Muscle of back (tissue), 13 donors: ENCODE results near the gene SLAMF7. TPM values are rescaled to one million over a fixed set of nuclear protein-coding genes. Genes with fewer than 3 reads are reported as not detected.
"Not testable (repeated sequence)": the region's sequence is repeated elsewhere in the genome, so short reads cannot be mapped to it uniquely, and the experiment has no call there.

Experiments
- DNase-seq, 3 donors: peaks; one replicate each; pipeline versions ENCODE4 v3.0.0 to v3.0.0-alpha.2; 2013
- long read RNA-seq, 9 donors: transcript quantifications; one replicate each; lab custom pipeline, GENCODE V29; 2026
- polyA plus RNA-seq, 10 donors: library from polyadenylated mRNA; unstranded; fragments of 120-200 nt; gene quantifications; one replicate each; pipeline ENCODE4 v1.2.1, GENCODE V29; 2013; ENCODE audit not compliant: insufficient read length in 10 of 10

The SLAMF7 gene
- polyA plus RNA-seq, result under 1 TPM; 0.09 to 0.84 (median 0.38) TPM
- long read RNA-seq, donor 1, partial matches to known transcripts, result 0 of 1 reads
- long read RNA-seq, donor 1, other reads (novel, unspliced or antisense), result 0 of 1 reads
- long read RNA-seq, donor 2, result 0 reads
- long read RNA-seq, donor 3, result 0 reads
- long read RNA-seq, donor 4, result 0 reads
- long read RNA-seq, donor 5, result 0 reads
- long read RNA-seq, donor 6, result 0 reads
- long read RNA-seq, donor 7, result 0 reads
- long read RNA-seq, donor 8, result 0 reads
- long read RNA-seq, donor 9, result 0 reads

- DNase-seq, result no peak
Measured at GRCh38 chr1:160739098-160739511, at the start of gene SLAMF7. SLAMF7 (plus strand) TSS chr1:160739247; CDS start chr1:160739302, 55 bp downstream.

- not testable (repeated sequence) for DNase-seq
Measured at GRCh38 chr1:160692390-160692789, 46.7 kb upstream of the SLAMF7 start.

- no peak for DNase-seq
Measured at GRCh38 chr1:160702100-160702499, 36.9 kb upstream of the SLAMF7 start.

GRCh38 chr1:160704250-160704649 is 34.8 kb upstream of the SLAMF7 start:
- no peak for DNase-seq

- DNase-seq, result not testable (repeated sequence)
Measured at GRCh38 chr1:160705212-160705621, 33.8 kb upstream of the SLAMF7 start.

- no peak for DNase-seq
Measured at GRCh38 chr1:160705742-160706141, 33.3 kb upstream of the SLAMF7 start.

- DNase-seq, result no peak
Measured at GRCh38 chr1:160706526-160707235, 32.4 kb upstream of the SLAMF7 start.

GRCh38 chr1:160707236-160708064 is 31.6 kb upstream of the SLAMF7 start:
- DNase-seq, result no peak

GRCh38 chr1:160708118-160708517 is 30.9 kb upstream of the SLAMF7 start:
- no peak for DNase-seq

- DNase-seq, result no peak
Measured at GRCh38 chr1:160708801-160709200, 30.2 kb upstream of the SLAMF7 start.

- no peak for DNase-seq
Measured at GRCh38 chr1:160709715-160710114, 29.3 kb upstream of the SLAMF7 start.

GRCh38 chr1:160710517-160711252 is 28.4 kb upstream of the SLAMF7 start:
- DNase-seq, result no peak

- DNase-seq, result no peak
Measured at GRCh38 chr1:160711276-160711601, 27.8 kb upstream of the SLAMF7 start.

- DNase-seq, result no peak
Measured at GRCh38 chr1:160711602-160712311, 27.3 kb upstream of the SLAMF7 start, which contains the start of gene CD48. CD48 (minus strand) TSS chr1:160711822; CDS start chr1:160711763, 59 bp downstream.

GRCh38 chr1:160712525-160713080 is 26.4 kb upstream of the SLAMF7 start:
- not testable (repeated sequence) for DNase-seq

- DNase-seq, result no peak
Measured at GRCh38 chr1:160713161-160713560, 25.9 kb upstream of the SLAMF7 start.

GRCh38 chr1:160714034-160714648 is 24.9 kb upstream of the SLAMF7 start:
- not testable (repeated sequence) for DNase-seq

GRCh38 chr1:160716013-160716412 is 23.0 kb upstream of the SLAMF7 start:
- no peak for DNase-seq

GRCh38 chr1:160717306-160717705 is 21.7 kb upstream of the SLAMF7 start:
- no peak for DNase-seq

- no peak for DNase-seq
Measured at GRCh38 chr1:160718210-160718609, 20.8 kb upstream of the SLAMF7 start.
